ENCODE data around the gene FKBP10.
"Not testable (repeated sequence)": the region's sequence is repeated elsewhere in the genome, so short reads cannot be mapped to it uniquely, and the experiment has no call there.

The FKBP10 gene

DNA sequence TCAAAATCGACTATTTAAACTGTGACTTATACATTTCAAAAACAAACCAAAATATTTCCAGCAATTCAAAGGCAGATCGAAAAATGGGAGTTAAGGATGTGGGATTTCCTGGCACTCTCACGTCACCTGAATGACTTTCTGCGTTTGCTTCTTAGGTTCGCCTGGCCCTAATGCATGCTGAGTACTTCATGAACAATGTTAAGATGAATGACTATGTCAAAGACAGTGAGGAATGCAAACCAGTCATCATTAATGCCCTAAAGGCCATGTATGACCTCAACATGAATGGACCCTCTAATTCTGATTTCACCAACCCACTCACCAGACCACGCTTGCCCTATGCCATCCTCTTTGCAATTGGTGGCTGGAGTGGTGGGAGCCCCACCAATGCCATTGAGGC, 32.2 kb downstream of the FKBP10 start:
- DNase-seq = no peak

DNA sequence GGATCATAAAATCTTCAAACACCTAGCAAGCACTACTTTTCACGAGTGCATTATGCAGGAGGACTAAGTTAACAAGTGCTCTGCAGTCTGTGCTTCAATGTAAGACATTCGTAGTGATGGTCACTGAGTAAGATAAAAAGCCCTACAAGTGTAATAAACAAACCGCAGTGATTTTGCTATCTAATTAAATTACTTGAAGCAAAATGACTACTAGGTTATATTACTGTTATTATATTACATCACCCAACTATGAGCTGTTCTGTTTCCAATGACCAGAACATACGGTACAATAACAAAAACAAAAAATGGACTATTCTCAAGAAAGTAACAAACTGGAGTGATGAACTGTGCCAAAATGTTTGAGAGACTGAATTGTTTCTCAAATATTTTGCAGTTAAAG, 36.0 kb downstream of the FKBP10 start:
- DNase-seq = no peak

DNA sequence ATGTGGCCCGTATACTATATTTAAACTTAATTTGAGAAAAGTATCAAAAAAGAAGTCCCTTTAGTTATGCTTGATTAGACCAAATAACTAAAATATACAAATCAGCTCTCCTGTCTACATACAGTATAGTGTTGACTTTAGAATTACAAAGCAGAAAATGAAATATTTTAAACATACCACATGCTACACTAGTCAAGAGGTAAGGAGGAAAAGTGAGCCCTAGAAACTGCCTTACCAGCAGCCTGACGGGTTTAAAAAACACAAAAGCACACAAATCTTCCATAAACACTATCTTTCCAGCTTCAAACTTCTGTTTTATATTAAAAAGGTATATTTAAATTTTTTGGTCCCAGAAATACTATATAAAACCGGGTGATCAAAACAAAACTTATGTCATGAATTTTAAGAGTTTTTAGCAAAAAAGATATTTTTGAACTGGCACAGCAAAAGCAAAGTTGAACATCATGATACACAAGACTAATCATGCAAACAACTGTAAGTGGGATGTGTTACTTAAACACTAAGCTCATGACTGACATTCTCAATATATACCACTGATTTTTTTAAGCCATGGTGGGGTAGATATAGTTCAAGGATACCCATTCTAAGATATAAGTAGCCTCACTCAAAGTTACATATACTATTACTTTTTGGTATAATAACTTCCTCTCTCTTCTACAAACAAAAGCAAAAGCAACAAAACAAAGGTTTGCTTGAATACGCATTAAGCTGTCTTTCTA, 36.6 kb downstream of the FKBP10 start:
- no peak for DNase-seq

DNA sequence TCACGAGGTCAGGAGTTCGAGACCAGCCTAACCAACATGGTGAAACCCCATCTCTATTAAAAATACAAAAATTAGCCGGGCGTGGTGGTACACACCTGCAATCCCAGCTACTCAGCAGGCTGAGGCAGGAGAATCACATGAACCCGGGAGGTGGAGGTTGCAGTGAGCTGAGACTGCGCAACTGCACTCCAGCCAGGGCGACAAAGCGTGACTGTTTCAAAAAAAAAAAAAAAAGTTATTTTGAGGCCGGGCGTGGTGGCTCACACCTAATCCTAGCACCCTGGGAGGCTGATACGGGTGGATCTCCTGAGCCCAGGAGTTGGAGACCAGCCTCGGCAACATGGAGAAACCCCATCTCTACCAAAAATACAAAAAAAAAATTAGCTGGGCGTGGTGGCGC, 38.6 kb downstream of the FKBP10 start:
- not testable (repeated sequence) for DNase-seq

DNA sequence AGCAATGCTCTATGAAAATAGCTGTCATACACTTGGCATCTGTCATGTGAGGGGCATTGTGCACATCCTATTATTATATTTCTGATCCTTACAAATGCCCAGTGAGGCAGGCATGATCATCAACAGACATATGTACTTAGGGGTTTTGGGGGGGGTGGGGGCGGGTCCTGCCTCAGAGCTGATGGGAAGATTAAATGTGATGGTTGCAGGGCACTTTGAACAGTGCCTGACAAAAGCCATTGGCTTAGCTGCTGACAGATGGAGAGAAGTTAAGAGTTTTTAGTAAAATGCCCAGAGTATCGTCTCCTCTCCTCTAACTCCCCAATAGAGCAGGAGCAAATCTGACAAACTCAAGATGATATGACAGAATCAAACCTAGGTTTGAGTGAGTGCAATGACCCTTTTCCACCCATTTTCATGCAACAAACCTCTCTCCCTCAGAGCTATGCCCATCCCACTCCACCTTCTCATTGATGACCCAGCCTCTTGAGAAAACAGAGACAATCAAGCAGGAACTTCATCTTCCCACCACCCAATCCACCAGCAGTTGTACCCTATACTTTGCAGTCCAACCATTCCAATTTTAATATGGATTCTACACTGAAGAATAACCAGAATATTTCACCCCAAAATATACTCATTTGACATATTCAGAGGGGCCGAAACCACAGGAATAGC, 47.6 kb downstream of the FKBP10 start:
- no peak for DNase-seq

DNA sequence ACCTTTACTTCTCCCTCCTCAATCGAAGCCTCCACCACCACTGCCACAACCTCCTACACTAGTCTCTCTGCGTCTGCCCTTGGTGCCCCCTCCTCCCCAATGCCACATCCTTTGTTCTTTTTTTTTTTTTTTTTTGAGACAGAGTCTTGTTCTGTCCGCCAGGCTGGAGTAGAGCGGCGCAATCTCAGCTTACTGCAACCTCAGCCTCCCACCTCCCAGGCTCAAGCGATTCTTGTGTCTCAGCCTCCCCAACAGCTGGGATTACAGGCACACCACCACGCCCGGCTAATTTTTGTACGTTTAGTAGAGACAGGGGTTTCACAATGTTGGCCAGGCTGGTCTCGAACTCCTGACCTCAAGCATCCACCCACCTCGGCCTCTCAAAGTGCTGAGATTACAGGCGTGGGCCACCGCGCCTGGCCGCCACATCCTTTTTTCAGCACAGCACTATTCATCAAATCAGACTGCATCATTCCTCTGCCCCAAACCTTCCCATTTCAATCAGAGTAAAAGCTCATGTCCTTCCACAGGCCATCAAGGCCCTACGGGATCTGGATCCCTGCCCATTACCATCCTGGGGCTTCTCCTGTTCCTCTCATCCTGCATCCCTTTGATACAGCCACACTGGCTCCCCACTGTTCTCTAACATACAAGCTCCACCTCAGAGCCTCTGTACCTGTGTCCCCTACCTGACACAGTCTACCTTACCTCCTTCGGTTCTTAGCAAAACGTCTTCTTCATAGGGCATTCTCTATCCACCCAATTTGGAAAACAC, 50.5 kb downstream of the FKBP10 start:
- no peak for DNase-seq

DNA sequence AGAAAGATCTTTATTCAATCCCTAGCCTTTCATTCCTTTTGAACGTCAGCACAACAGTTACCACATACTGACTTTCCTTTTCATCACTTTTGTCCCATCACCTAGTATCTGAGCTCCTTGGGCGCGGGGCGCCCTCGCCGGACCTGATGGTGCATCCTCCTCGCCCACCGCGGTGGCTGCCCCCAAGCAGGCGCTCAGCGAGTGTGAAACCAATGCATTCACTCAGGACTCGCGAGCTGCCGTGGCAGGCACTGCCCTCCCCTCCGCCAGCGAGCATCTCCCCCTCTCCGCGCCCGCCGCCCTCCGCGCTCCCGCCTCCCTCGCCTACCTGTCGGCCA, 51.7 kb downstream of the FKBP10 start:
- DNase-seq = no peak

DNA sequence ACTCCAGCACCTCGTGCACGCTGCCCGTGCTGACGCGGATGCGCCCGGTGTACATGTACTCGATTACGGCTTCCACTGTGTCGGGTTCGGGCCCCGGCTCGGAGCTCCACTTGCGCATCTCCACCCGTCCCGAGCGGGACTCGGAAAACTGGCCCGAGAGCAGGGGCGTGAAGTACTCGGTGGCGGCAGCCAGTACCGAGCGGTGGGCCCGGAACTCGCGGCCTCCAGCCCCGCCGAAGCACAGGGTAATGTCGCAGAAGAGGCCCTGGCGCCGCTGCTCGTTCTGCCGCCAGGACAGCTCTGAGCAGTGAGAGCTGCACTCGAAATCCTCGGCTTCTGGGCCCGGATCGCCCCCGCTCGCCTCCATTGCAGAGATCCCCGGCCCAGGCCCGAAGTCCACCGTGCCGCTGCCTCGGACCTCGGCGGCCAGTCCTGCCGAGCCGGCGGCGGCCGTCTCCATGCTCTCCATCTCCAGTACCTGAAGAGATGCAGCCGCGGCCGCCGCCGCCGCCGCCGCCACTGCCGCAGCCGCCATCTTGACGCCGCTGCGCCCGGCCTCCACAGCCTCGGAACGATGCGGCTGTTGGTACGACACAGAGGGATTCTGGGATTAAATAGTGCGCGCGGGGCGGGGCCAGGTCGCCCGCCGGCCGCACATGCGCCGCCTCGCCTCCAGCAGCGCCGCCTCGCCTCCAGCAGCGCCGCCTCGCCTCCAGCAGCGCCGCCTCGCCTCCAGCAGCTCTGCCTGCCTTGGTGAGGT, 52.2 kb downstream of the FKBP10 start, which contains the start of gene KLHL11:
Gene KLHL11 (minus strand): TSS at position 588 of the 760 bp plus-strand sequence. CDS start 53 bp downstream, at position 535.
- DNase-seq = peak; percentile 78

DNA sequence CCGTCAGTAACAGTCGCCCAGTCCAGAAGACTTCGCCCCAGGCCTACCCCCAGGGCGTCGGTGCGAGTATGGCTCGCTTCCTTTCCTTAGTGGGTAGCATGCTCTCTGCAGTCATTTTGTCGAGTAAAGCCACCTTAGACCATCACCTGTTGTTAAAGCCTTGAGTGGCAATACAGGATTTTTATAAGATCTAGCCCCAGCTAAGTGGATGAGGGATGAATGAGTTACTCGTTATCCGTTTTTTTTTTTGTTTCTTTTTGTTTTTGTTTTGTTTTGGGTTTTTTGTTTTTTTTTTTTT, 52.7 kb downstream of the FKBP10 start:
- DNase-seq = no peak

DNA sequence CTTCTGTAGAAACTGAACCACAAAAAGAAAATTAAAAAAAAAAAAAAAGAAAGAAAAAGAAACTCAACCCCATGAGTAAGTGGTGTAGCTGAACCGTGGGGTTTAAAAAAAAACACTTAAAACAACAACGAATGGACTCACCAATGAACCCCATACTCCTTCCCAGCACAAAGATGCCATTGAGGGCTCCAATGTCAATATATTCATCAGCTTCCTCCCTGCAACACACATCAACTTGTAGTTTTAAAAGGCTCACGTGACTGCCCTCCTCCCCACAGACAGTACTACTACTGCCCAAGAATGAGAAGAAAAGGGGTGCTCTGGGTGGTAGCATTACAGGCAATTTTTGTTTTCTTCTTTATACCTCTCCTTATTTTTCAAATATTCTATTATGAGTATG, 55.8 kb downstream of the FKBP10 start:
- DNase-seq = no peak

DNA sequence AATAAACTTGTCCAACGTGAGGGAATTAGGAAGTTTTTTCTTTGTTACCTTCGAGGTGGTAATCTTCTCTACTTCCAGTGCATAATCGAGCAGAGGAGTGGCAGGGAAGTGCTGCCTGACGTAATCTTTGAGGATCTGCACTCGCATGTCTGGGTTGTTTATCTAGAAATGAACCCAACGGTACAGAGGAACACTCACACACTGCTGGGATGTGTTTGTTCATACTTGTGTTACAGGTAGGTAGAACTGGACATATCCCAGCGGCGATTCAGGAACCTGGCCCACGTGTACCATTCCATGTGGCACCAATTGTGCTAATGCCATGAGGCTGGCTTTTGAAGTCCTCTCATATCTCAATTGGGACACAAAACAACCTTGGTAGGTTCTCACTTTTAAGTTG, 56.6 kb downstream of the FKBP10 start:
- no peak for DNase-seq

DNA sequence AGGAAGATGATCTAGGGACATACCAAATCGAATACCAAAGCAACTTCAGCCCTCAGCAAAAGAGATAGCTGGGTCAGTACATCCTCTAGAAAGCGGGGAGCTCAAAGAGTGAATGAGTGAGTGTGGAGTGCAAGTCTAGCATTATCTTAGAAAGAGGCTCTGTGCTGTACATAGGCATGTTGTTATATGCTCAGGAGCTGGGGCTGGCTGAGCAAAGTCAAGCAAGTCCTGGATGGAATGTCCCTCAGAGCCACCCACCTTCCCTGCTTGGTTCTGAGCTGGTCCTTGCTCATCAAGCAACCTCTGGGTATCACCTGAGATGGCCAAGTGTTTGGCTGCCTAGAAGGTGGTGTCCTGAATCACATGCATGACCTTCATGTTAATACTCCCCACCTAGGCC, 57.3 kb downstream of the FKBP10 start:
- DNase-seq = no peak

DNA sequence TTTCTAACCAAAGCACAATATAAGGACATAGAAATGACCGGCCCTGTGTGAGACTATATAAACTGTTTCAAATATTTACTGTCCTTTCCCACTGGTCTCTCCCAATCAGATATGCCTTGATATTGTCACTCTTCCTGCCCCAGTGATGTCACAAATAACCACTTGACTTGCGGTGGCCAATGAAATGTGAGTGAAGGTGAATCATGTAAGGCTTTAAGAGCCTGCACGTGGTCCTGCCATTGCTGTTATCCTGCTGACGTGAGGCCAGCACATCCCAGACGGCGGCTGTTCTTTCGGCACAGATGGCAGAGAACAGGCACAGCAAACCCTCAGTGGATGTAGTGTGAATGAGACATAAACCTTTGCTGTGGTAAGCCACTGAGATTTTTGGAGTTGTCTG, 57.8 kb downstream of the FKBP10 start:
- DNase-seq = no peak

DNA sequence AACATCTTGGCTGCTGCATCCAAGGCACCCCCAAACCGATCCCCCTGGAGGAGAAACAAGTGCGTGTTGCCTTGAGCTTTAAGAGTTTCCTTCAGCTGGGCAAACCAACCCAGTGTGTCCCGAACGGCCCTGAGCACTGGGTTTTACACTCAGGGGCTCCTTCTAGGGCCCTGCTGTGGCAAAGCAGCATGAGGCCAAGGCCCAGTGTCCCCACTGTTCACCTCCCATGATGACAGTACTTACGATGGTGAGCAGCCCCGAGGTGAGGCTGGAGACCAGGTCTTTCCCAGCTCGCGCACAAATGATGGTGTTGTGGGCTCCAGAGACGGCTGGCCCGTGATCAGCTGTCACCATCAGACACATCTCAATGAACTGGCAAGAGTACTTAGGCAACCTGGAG, 59.0 kb downstream of the FKBP10 start:
- DNase-seq = no peak
